Neuron (in vitro differentiated cells): ENCODE data around the gene IFT20.

Experiments
- H2AFZ ChIP-seq: one replicate; pipeline ENCODE4 v1.6.1; 2013; ENCODE audit warnings: low read depth, mild to moderate bottlenecking, inconsistent platforms, low read length, moderate library complexity
- H3K27me3 ChIP-seq: one replicate; pipeline ENCODE4 v1.6.1; 2013; ENCODE audit warnings: low read length; ENCODE audit not compliant: insufficient read depth
- H3K36me3 ChIP-seq: one replicate; pipeline ENCODE4 v1.6.1; 2013; ENCODE audit warnings: low read length; ENCODE audit not compliant: insufficient read depth
- H3K4me1 ChIP-seq: one replicate; pipeline ENCODE4 v1.6.1; 2013; ENCODE audit warnings: low read length; ENCODE audit not compliant: insufficient read depth
- H3K4me3 ChIP-seq: 2 replicates; pipeline ENCODE4 v1.5.1; 2013; ENCODE audit warnings: mild to moderate bottlenecking, low read length, moderate library complexity
- H3K9me3 ChIP-seq: one replicate; pipeline ENCODE4 v1.6.1; 2013; ENCODE audit warnings: low read length

Gene IFT20

DNA sequence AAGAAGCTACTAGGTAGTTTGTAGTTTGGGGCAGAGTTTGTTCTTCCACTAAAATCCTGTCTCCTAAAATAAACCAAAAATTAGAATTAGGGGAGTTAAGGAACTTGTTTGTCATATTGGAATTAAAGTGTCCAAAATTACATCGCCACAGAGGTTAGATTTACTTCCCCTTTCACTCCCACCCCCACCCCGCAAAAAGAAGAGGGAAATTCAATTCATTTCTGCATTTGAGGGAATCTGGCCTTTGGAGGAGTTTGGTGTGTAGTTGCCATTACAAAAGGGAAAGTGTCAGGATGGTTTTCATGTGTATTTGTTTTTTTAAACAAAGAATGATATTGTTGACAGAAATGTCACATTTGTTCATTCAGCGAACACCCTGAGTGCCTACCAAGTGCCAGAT, 10.5 kb downstream of the IFT20 start:
- no peak overlapping the region for H3K4me3 ChIP-seq

DNA sequence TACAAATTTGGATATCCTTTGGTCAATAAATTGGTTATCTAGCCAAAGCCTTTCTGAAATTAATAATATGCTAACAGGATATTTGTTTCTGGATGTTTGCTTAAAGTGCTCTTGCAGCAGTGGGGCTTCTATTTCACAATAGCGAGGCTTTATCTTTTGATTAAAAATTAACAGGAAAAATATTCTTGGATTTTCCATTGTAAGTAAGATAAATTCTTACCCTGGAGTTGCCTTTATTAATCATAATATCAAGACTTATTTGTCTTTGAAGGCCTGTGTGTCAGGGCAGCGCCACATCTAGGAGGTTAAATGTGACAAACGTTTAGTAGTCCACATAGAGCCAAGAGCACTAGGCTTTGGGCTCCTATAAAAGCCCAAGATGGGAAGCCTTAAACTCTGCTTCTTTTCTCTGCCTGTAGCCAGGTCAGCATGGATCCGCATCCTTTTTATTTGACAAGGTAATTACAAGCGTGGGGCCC, 11.0 kb downstream of the IFT20 start:
- Histone ChIP-seq H3K4me3 (no peak overlapping the region), H2AFZ (no peak overlapping the region), H3K9me3 (no peaks in the 10 kb centered on the region), H3K27me3 (no peaks in the 10 kb centered on the region), H3K36me3 (peaks cover 51% of the 10 kb centered on the region), H3K4me1 (peaks cover 40% of the 10 kb centered on the region)

More for the DNA sequence above, 10.5 kb downstream of the IFT20 start:
- H3K9me3 ChIP-seq: no peaks in the 10 kb centered on the region
- no peak overlapping the region for H2AFZ ChIP-seq
- H3K4me1 ChIP-seq: peaks cover 40% of the 10 kb centered on the region
- peaks cover 53% of the 10 kb centered on the region for H3K36me3 ChIP-seq
- H3K27me3 ChIP-seq: no peaks in the 10 kb centered on the region

DNA sequence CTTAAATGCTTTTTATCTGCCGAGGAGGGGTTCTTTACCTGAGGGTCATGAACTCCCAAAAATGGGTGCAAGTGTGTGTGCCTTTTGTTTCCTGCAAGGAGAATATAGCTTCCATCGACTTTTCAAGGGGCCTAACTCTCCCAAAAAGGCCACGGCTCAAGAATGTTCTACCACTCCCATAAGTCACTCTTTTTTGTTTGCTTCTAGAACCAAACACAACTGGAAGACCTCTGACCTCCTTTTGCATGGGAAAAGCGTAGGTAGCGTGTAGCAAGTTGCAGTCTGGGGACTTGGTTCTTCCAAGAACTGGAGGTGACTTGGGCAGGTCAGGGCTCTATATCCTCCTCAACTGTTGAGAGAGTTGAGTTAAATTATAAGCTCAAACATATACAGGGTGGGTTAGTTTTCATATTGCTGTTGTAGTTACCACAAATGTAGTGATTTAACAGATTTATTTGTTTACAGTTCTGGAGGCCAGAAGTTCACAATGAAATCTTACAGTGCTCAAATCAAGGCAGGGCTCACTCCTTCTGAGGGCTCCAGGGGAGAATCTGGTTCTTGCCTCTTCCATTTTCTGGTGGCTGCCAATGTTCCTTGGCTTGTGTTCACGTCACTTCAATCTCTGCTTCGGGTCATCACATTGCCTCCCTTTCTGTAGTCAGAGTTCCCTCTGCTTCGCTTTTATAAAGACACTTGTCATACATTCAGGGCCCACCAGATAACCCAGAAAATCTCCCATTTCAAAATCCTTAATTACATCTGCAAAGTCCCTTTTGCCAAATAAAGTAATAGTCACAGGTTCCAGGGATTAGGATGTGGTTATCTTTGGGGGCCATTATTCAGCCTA, 14.8 kb downstream of the IFT20 start:
- H3K36me3 ChIP-seq: peaks cover 14% of the 10 kb centered on the region
- H3K4me3 ChIP-seq: peak overlapping the region; percentile 59
- no peaks in the 10 kb centered on the region for H3K9me3 ChIP-seq
- H3K4me1 ChIP-seq: peaks cover 36% of the 10 kb centered on the region
- H2AFZ ChIP-seq: no peak overlapping the region
- no peaks in the 10 kb centered on the region for H3K27me3 ChIP-seq

DNA sequence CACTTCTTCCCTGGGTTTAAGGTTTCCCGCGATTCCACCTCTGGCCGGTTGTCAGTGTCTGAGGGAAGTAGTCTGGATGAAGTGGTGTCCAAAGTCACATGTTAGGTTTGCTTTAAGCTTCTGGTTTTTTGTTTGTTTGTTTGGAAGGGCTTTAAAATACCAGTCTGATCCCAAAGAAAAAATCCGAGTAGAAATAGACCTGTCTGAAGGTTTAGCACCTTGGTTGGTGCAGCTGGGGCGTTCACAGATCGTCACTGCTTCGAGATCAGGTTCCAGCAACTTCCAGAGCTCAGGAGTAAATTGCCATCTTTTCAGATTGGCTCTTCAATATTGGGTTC, 15.7 kb downstream of the IFT20 start:
- Histone ChIP-seq H3K9me3 (no peaks in the 10 kb centered on the region), H2AFZ (peak overlapping the region; percentile 31), H3K4me1 (peaks cover 36% of the 10 kb centered on the region), H3K4me3 (peak overlapping the region; percentile 59), H3K36me3 (peaks cover 8% of the 10 kb centered on the region), H3K27me3 (no peaks in the 10 kb centered on the region)

DNA sequence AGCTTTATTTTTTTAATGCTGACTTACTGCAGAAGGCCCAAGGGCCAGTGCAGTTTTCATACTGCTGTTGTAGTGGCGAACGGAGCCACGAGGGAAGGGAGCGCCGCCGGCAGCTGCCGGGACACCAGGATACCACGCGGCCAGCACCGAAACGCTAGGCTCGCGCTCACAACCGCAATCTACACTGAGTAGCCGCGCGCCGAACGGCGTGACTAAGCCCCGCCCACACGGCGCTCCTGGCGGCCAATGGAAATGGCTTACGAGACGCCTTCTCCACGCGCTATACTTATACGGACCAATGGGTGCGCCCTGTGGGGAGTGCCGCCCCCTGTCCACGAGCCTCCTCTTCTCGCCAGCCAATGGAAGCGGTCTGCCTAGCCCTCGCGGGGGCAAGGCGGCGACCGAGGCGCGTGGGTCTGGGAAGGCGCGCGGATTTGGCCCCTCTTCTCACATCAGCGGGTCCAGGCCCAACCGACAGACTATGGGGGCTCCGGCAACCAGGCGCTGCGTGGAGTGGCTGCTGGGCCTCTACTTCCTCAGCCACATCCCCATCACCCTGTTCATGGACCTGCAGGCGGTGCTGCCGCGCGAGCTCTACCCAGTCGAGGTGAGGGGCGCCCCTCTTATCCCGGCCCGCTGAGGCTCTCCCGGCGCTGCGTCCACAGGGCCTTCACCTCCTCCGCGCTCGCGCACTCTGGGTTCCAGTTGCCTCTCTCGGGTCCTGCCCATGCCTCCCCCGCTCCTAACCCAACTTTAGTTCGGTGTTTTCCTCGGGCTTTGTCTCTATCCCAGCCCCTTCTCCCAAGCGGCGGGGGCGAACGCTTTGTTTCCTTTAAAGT, 16.3 kb downstream of the IFT20 start, which contains the start of gene TMEM97:
Gene TMEM97 (plus strand): TSS at position 442 of the 839 bp plus-strand sequence. CDS start 40 bp downstream, at position 482.
- peaks cover 8% of the 10 kb centered on the region for H3K36me3 ChIP-seq
- peak within 1 kb of the TSS; percentile 59 for H3K4me3 ChIP-seq
- no peaks in the 10 kb centered on the region for H3K27me3 ChIP-seq
- H3K9me3 ChIP-seq: no peaks in the 10 kb centered on the region
- peaks cover 33% of the 10 kb centered on the region for H3K4me1 ChIP-seq
- H2AFZ ChIP-seq: peak within 1 kb of the TSS; percentile 53

DNA sequence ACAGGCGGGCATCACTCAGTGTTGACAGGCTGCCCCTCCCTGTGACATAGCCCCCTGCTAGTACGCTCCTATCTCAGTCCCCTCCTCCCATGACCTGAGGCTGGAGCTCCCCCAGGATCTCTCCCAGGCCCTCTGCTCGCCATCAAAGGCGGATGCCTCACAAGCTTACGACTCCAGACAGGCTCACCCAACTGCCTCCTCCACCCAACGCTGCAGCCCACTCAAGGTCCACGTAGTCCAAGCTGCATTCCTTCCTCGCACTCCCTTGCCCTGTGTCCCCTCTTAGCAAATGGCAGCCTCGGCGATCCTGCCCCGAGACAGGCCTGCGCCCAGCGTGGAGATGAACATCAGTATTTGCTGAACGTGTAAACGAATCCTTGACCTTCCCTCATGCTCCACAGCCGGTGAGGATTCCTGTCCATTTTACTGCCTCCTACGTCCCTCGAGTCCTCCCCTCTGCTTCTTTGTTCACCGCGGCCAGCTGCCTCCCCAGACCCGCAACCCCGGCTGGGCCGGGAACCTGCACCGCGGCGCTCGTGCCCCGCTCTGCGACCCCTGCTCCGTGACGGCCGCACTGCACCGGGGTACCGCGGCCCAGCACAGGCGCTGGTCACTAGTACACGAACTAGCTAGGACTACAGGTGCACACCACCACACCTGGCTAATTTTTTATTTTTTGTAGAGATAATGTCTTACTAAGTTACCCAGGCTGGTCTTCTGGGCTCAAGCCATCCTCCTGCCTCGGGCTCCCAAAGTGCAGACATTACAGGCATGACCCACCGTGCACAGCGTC, 17.1 kb downstream of the IFT20 start:
- no peaks in the 10 kb centered on the region for H3K9me3 ChIP-seq
- no peaks in the 10 kb centered on the region for H3K27me3 ChIP-seq
- peaks cover 8% of the 10 kb centered on the region for H3K36me3 ChIP-seq
- H2AFZ ChIP-seq: peak overlapping the region; percentile 53
- H3K4me1 ChIP-seq: peaks cover 30% of the 10 kb centered on the region
- H3K4me3 ChIP-seq: peak overlapping the region; percentile 59

DNA sequence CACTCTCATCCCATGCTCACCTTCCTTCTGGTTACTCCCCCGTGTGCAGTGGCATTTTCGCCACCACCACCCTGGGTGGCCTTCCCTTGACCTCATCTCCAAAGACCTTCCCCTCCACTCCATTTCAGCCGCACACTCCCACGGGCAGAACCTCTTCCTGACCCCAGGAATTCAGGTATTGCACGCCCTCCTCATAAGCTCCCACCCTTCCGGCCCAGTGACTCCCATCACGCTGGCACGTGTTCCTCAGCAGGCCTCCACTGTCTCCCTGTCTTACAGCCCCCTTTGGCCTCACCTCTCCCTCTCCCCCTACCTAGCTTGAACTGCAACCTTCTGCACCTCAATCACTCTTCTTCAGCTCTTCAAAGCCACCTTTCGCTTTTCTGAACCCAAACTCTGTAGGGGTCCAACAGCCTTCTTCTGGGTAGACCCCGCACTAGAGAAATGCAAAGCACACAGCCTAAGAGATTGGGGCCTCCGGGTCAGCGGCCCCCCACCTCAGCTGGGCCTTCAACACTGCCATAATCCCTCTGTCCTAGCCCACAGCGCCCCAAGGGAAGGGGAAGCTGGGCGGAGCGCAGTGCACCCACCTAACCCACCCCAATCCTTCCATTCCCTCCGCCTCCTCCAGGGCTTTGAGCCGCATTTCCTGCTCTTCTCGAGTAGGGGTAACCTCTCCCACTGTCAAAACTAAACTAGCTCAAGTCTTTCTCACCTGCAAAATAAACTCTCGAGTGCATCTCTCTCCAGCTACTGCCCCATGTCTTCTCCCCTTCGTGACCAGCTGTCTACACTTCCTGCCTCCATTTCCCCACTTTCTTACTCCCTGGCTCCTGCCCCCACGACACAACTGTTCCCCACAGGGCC, 17.9 kb downstream of the IFT20 start:
- peaks cover 30% of the 10 kb centered on the region for H3K4me1 ChIP-seq
- H3K36me3 ChIP-seq: peaks cover 8% of the 10 kb centered on the region
- H3K4me3 ChIP-seq: peak overlapping the region; percentile 59
- no peaks in the 10 kb centered on the region for H3K27me3 ChIP-seq
- H2AFZ ChIP-seq: peak overlapping the region; percentile 53
- no peaks in the 10 kb centered on the region for H3K9me3 ChIP-seq

DNA sequence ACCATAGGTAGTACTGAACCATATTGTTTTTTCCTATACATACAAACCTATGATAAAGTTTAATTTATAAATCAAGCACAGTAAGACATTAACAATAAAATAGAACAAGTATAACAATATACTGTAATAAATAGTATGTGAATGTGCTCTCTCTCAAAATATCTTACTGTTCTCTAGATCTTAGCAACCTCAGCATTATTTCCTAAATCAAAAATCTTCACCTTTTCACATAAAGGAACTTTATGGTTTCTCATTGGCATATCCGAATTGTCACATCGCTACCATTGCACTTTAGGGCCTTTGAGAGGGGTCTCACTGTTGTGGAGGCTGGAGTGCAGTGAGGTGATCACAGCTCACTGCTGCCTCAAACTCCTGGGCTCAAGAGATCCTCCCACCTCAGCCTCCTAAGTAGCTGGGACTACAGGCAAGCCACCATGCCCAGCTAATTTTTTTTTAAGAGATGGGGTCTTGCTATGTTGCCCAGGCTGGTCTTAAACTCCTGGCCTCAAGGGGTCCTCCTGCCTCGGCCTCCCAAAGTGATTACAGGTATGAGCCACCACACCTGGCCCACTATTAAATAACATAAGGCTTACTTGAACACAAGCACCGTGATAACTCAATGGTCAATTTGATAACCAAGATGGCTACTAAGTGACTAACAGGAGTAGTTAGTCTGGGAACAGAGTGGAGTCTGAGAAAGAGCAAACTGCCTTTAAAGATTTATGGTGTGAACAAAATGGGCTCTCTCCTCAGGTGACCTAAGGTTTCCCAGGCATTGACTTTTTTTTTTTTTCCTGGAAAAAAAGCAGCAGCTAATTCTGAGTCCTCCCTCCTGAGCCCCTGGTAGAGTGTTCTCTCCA, 19.2 kb downstream of the IFT20 start:
- Histone ChIP-seq H2AFZ (no peak overlapping the region), H3K4me1 (peaks cover 24% of the 10 kb centered on the region), H3K9me3 (no peaks in the 10 kb centered on the region), H3K4me3 (no peak overlapping the region), H3K36me3 (peaks cover 4% of the 10 kb centered on the region), H3K27me3 (no peaks in the 10 kb centered on the region)

DNA sequence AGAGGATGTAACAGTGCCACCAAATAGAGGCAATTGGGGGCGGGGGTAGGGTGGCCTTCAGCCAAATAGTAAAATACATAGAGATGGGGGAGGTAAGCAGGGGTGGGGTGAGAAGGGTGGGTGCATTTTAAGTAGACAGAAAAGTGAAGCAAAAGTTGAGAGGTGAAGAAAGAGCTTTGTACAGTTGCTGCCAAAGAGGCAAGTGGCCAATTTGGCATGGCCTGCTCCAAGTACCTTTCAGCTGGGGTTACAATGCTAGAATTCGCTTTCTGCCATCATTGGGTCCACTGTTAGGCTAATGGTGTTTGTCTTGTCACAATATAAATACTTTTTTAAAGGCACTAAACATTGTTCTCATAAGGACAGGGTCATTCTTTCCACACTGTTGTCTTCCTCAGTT, 21.4 kb downstream of the IFT20 start:
- Histone ChIP-seq H3K27me3 (no peaks in the 10 kb centered on the region), H3K4me1 (peaks cover 12% of the 10 kb centered on the region), H3K36me3 (no peaks in the 10 kb centered on the region), H2AFZ (no peak overlapping the region), H3K9me3 (no peaks in the 10 kb centered on the region), H3K4me3 (no peak overlapping the region)

DNA sequence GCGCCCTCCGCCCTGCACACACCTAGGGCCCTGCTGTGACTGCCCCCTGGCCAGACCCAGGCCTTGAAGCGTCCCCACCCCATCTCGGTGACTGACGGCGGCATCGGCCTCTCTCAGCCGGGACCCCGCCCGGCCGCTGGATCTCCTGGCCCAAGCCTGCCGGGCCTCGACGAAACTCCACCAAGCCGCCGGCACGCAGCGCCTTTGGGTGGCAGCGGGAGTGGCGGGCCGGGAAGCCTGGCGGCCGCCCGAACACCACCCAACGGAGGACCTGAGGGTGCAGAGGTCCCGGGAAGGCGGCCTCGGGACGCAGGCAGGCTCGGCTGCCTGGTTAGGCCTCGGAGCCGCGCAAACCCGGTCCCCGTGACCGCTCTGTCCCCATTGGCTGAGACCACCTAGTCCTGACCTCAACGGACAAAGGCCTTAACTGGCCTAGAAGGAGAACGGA, 28.3 kb downstream of the IFT20 start:
- no peaks in the 10 kb centered on the region for H3K36me3 ChIP-seq
- no peak overlapping the region for H2AFZ ChIP-seq
- H3K4me1 ChIP-seq: no peaks in the 10 kb centered on the region
- no peak overlapping the region for H3K4me3 ChIP-seq
- H3K9me3 ChIP-seq: no peaks in the 10 kb centered on the region
- no peaks in the 10 kb centered on the region for H3K27me3 ChIP-seq

DNA sequence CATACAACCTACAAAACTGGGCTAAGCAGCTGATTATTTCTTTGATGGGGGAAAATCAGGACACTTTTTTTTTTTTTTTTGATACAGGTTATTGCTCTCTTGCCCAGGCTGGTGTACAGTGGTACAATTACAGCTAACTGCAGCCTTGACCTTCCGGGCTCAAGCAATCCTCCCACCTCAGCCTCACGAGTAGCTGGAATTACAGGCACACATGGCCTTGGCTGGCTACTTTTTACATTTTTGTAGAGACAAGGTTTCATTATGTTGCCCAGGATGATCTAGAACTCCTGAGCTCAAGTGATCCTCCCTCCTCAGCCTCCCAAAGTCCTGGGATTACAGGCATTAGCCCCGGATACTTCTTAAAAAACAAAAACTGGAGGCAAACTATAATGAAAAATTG, 36.8 kb downstream of the IFT20 start:
- peaks cover 6% of the 10 kb centered on the region for H3K4me1 ChIP-seq
- no peaks in the 10 kb centered on the region for H3K36me3 ChIP-seq
- no peaks in the 10 kb centered on the region for H3K9me3 ChIP-seq
- no peaks in the 10 kb centered on the region for H3K27me3 ChIP-seq
- no peak overlapping the region for H3K4me3 ChIP-seq
- no peak overlapping the region for H2AFZ ChIP-seq
